ENCODE results near the gene EDN2.

The EDN2 gene

GRCh38 chr1:41461790-41462679 is 22.4 kb downstream of the EDN2 start:
- no peak for DNase-seq

GRCh38 chr1:41456847-41457540 is 27.5 kb downstream of the EDN2 start:
- DNase-seq: no peak

- DNase-seq: no peak
These were observed 28.8 kb downstream of the EDN2 start for GRCh38 chr1:41455479-41456332.

GRCh38 chr1:41454406-41454805 is 30.1 kb downstream of the EDN2 start:
- no peak for DNase-seq

- no peak for DNase-seq
These were observed 31.7 kb downstream of the EDN2 start for GRCh38 chr1:41452704-41453290.

- DNase-seq: no peak
These were observed 33.7 kb downstream of the EDN2 start for GRCh38 chr1:41450747-41451285.

- DNase-seq: no peak
These were observed 35.1 kb downstream of the EDN2 start for GRCh38 chr1:41449326-41449921.

GRCh38 chr1:41448821-41449220 is 35.7 kb downstream of the EDN2 start:
- no peak for DNase-seq

GRCh38 chr1:41447995-41448770 is 36.3 kb downstream of the EDN2 start:
- no peak for DNase-seq

GRCh38 chr1:41446851-41447610 is 37.5 kb downstream of the EDN2 start:
- DNase-seq: no peak

GRCh38 chr1:41444785-41445184 is 39.7 kb downstream of the EDN2 start:
- no peak for DNase-seq

GRCh38 chr1:41444246-41444645 is 40.2 kb downstream of the EDN2 start:
- no peak for DNase-seq

GRCh38 chr1:41442697-41443251 is 41.7 kb downstream of the EDN2 start:
- no peak for DNase-seq

GRCh38 chr1:41440321-41441085 is 44.0 kb downstream of the EDN2 start:
- no peak for DNase-seq

GRCh38 chr1:41439234-41439633 is 45.2 kb downstream of the EDN2 start:
- DNase-seq: no peak

- no peak for DNase-seq
These were observed 45.8 kb downstream of the EDN2 start for GRCh38 chr1:41438711-41439110.

GRCh38 chr1:41437011-41437355 is 47.5 kb downstream of the EDN2 start:
- no peak for DNase-seq

GRCh38 chr1:41436281-41437010 is 48.0 kb downstream of the EDN2 start:
- DNase-seq: no peak
